HepG2 (cell line): ENCODE measurements around the gene CAMK2D. TPM values are rescaled to one million over a fixed set of nuclear protein-coding genes. Genes with fewer than 3 reads are reported as not detected.
A peak's percentile ranks its signal among the peaks of the same experiment; 100 is the strongest.

Experiments
- ATAC-seq: fragments of 200-7000 bp; cut with Tn5 transposase; 3 replicates; pipeline ENCODE4 v1.9.1; 2020; ENCODE audit warnings: mild to moderate bottlenecking, moderate library complexity
- BruUV-seq: library from RNA; stranded (reverse); fragments of 400-500 nt; replicated peaks from 2 replicates; lab custom pipeline; 2021; lab: Mats Ljungman, UMichigan
- CTCF ChIA-PET: fragments of 300-600 bp; formaldehyde crosslinking; extraction: SDS; loops from one replicate; lab custom pipeline; 2021; ENCODE audit warnings: low total read pairs, inconsistent platforms, low intra/inter-chr PET ratio; lab: Yijun Ruan, JAX
- POLR2A ChIA-PET: fragments of 350-600 bp; sonication (Branson Sonifier 250); formaldehyde crosslinking; loops from one replicate; lab custom pipeline; 2020; ENCODE audit warnings: antibody characterized with exemption, inconsistent platforms; lab: Yijun Ruan, JAX
- DNase-seq: peaks from one replicate; pipeline ENCODE4 v3.0.0-alpha.2; 2015; ENCODE audit warnings: low spot score
- FAIRE-seq: peaks from 3 replicates; lab custom pipeline; 2011; peaks lifted over from hg19 to GRCh38; lab: Jason Lieb, UNC
- H2AFZ ChIP-seq: one replicate; pipeline ENCODE4 v1.6.1; 2011; ENCODE audit warnings: low read length, inconsistent platforms
- H3K27ac ChIP-seq: fragments of 300-600 bp; 3 replicates; pipeline ENCODE4 v1.8.0; 2011; ENCODE audit warnings: mixed run types, mild to moderate bottlenecking, mixed read lengths, low read length, inconsistent platforms; ENCODE audit not compliant: insufficient read depth; ENCODE audit errors: extremely low read length
- H3K27me3 ChIP-seq, 2 experiments: fragments of 200-600 bp in 1 of 2; 2 replicates in 1 of 2; 3 replicates in 1 of 2; pipeline versions ENCODE4 v1.6.0 to v1.8.0; 2011; ENCODE audit warnings: low read length in 2 of 2, mild to moderate bottlenecking in 2 of 2, moderate library complexity in 2 of 2, inconsistent platforms in 1 of 2; ENCODE audit not compliant: insufficient read depth in 2 of 2, control insufficient read depth in 1 of 2
- H3K36me3 ChIP-seq, 2 experiments: fragments of 200-600 bp in 1 of 2; replicated peaks in 1 of 2; 2 replicates in 1 of 2; 3 replicates in 1 of 2; pipeline versions ENCODE4 v1.5.1 to v1.8.0; 2011; ENCODE audit warnings: low read length in 2 of 2, inconsistent platforms in 1 of 2; ENCODE audit not compliant: insufficient read depth in 2 of 2, control insufficient read depth in 1 of 2
- H3K4me1 ChIP-seq: 2 replicates; pipeline ENCODE4 v1.5.1; 2012; ENCODE audit warnings: low read length, inconsistent platforms; ENCODE audit not compliant: insufficient read depth
- H3K4me2 ChIP-seq: 2 replicates; pipeline ENCODE4 v1.6.0; 2011; ENCODE audit warnings: low read depth, low read length, inconsistent platforms
- H3K4me3 ChIP-seq, 3 experiments: fragments of 200-600 bp in 1 of 3; sonication (generic), shearing (Covaris generic) in 1 of 3; replicated peaks in 1 of 3; 2 replicates each; pipeline ENCODE4 v1.5.1; 2011 to 2016; ENCODE audit warnings: low read length in 3 of 3, inconsistent platforms in 2 of 3, low read depth in 2 of 3, mild to moderate bottlenecking in 2 of 3, control low read depth in 1 of 3, mixed read lengths in 1 of 3; ENCODE audit not compliant: insufficient read depth in 1 of 3
- H3K79me2 ChIP-seq: one replicate; pipeline ENCODE4 v1.6.1; 2011; ENCODE audit warnings: low read length, inconsistent platforms; ENCODE audit not compliant: insufficient read depth
- H3K9ac ChIP-seq: 2 replicates; pipeline ENCODE4 v1.6.0; 2011; ENCODE audit warnings: mild to moderate bottlenecking, low read depth, low read length, inconsistent platforms; ENCODE audit not compliant: insufficient read depth
- H3K9me3 ChIP-seq: 2 replicates; pipeline ENCODE4 v1.5.1; 2012; ENCODE audit warnings: mild to moderate bottlenecking, low read length
- H4K20me1 ChIP-seq: 2 replicates; pipeline ENCODE4 v1.6.0; 2011; ENCODE audit warnings: inconsistent platforms, mild to moderate bottlenecking, low read length, moderate library complexity; ENCODE audit not compliant: insufficient read depth
- ARNT2 ChIP-seq: sonication (generic); formaldehyde crosslinking; IDR thresholded peaks from 2 replicates; pipeline ENCODE4 v1.8.0; 2022; ENCODE audit warnings: mild to moderate bottlenecking, low read depth, missing genetic modification reagents, moderate library complexity
- BCL6 ChIP-seq: IDR thresholded peaks from 2 replicates; pipeline ENCODE4 v1.6.1; 2016; ENCODE audit warnings: missing genetic modification reagents, missing compliant biosample characterization
- EHMT2 ChIP-seq: fragments of 200-600 bp; sonication (generic); IDR thresholded peaks from 2 replicates; pipeline ENCODE4 v1.7.0; 2017; ENCODE audit warnings: antibody characterized with exemption, low read depth, low read length, borderline replicate concordance
- FOSL2 ChIP-seq: sonication (generic); formaldehyde crosslinking; IDR thresholded peaks from 2 replicates; pipeline ENCODE4 v1.4.0; 2020; ENCODE audit warnings: missing genetic modification reagents
- FOXK2 ChIP-seq: fragments of 450-650 bp; IDR thresholded peaks from 2 replicates; pipeline ENCODE4 v1.6.1; 2016
- HNF4A ChIP-seq: sonication (generic); formaldehyde crosslinking; IDR thresholded peaks from 2 replicates; pipeline ENCODE4 v1.4.0; 2020; ENCODE audit warnings: missing genetic modification reagents
- HOMEZ ChIP-seq: IDR thresholded peaks from 2 replicates; pipeline ENCODE4 v1.6.1; 2016; ENCODE audit warnings: low read depth
- ISL2 ChIP-seq: sonication (generic); formaldehyde crosslinking; IDR thresholded peaks from 2 replicates; pipeline ENCODE4 v1.5.0; 2020; ENCODE audit warnings: missing genetic modification reagents
- SALL1 ChIP-seq: sonication (generic); formaldehyde crosslinking; IDR thresholded peaks from 2 replicates; pipeline ENCODE4 v1.8.0; 2022; ENCODE audit warnings: mild to moderate bottlenecking, missing genetic modification reagents
- SOX13 ChIP-seq, 3 experiments: fragments of 450-650 bp in 1 of 3; sonication (generic) in 1 of 3; formaldehyde crosslinking in 1 of 3; IDR thresholded peaks in 2 of 3; conservative IDR thresholded peaks in 1 of 3; 2 replicates each; pipeline versions ENCODE4 v1.5.0 to v1.6.1; 2016 to 2020; ENCODE audit warnings: antibody characterized with exemption in 1 of 3, mild to moderate bottlenecking in 1 of 3, missing compliant biosample characterization in 1 of 3, missing genetic modification reagents in 1 of 3, moderate library complexity in 1 of 3
- TFAP4 ChIP-seq: sonication (generic); IDR thresholded peaks from 2 replicates; pipeline ENCODE4 v1.6.1; 2016; ENCODE audit warnings: low read depth, borderline replicate concordance
- ZFY ChIP-seq: sonication (generic); formaldehyde crosslinking; IDR thresholded peaks from 2 replicates; pipeline ENCODE4 v1.4.0; 2020; ENCODE audit warnings: missing genetic modification reagents
- ZMYM3 ChIP-seq: sonication (generic); formaldehyde crosslinking; IDR thresholded peaks from 2 replicates; pipeline ENCODE4 v1.5.1; 2020; ENCODE audit warnings: mild to moderate bottlenecking, missing genetic modification reagents
- ZNF276 ChIP-seq: sonication (generic); formaldehyde crosslinking; IDR thresholded peaks from 2 replicates; pipeline ENCODE4 v1.4.0; 2020; ENCODE audit warnings: mild to moderate bottlenecking, low read depth, missing genetic modification reagents
- ZNF350 ChIP-seq: sonication (generic); formaldehyde crosslinking; IDR thresholded peaks from 2 replicates; pipeline ENCODE4 v1.4.0; 2020; ENCODE audit warnings: mild to moderate bottlenecking, low read depth, missing genetic modification reagents, borderline replicate concordance
- ZNF775 ChIP-seq: sonication (generic); formaldehyde crosslinking; IDR thresholded peaks from 2 replicates; pipeline ENCODE4 v1.4.0; 2020; ENCODE audit warnings: missing genetic modification reagents, mild to moderate bottlenecking, moderate library complexity, borderline replicate concordance
- ZNF784 ChIP-seq: sonication (generic); formaldehyde crosslinking; IDR thresholded peaks from 2 replicates; pipeline ENCODE4 v1.5.1; 2020; ENCODE audit warnings: missing genetic modification reagents, mild to moderate bottlenecking, borderline replicate concordance
- WGBS: methylation state at CpG from one replicate; pipeline ENCODE4 v1.1.6; 2017; ENCODE audit warnings: low lambda C conversion rate; 5-methylcytosine and 5-hydroxymethylcytosine counted together
- in situ Hi-C: cut with HindIII; loops from 2 replicates; pipeline ENCODE4 v1.10.0; 2017; ENCODE audit warnings: low pct_unique_long_range_greater_than_20kb; ENCODE audit not compliant: extremely low pct_ligation_motif_present
- intact Hi-C: fragments of 100-400 bp; cut with micrococcal nuclease; formaldehyde crosslinking; loops from one replicate; pipeline ENCODE4 v1.10.0; 2022; ENCODE audit not compliant: unreplicated experiment
- polyA plus RNA-seq, 8 experiments: library from polyadenylated mRNA; depleted of rRNA in 3 of 8; stranded (reverse) in 7 of 8; unstranded in 1 of 8; fragments of >200 nt; fragmentation: Illumina TruSeq in 4 of 8; extraction: Trizol in 4 of 8; gene quantifications; 2 replicates each; pipeline versions ENCODE4 v1.2.1 to v1.2.3, GENCODE V29; 2011 to 2016; ENCODE audit warnings: low read depth in 4 of 8, missing spikeins in 1 of 8, mixed read lengths in 1 of 8; ENCODE audit not compliant: insufficient read depth in 1 of 8
- total RNA-seq, 5 experiments: library from RNA; depleted of rRNA; stranded (reverse); fragments of >200 nt; fragmentation: Illumina TruSeq; extraction: Trizol; gene quantifications; 2 replicates each; pipeline ENCODE4 v1.2.3, GENCODE V29; 2016; ENCODE audit warnings: low read depth in 1 of 5

The CAMK2D gene
- total and polyA plus RNA-seq, 2 of the 13 experiments (the other 11 are each of a cell fraction or from before 2014, with no cell fraction given) = 18.0 to 65.4 TPM

- Histone ChIP-seq H4K20me1 (no peaks in the 10 kb centered on the region), H3K79me2 (peaks cover 9% of the 10 kb centered on the region), H3K4me2 (peak overlapping the region; percentile 49), H2AFZ (no peak overlapping the region), H3K9me3 (no peaks in the 10 kb centered on the region), H3K4me1 (peaks cover 63% of the 10 kb centered on the region), H3K36me3 (no peaks in the 10 kb centered on the region; a peak in 1 of 5 replicates), H3K4me3 (no peak overlapping the region; a peak in 1 of 6 replicates), H3K27me3 (no peaks in the 10 kb centered on the region), H3K27ac (peak overlapping the region; percentile 69), H3K9ac (no peak overlapping the region)
- peak; percentile 81 for DNase-seq
- peak; percentile 82 for FAIRE-seq
- WGBS = 50% methylated on average over 5 of the region's 5 CpGs
- intact Hi-C loops = no loop called here
- in situ Hi-C loops = no loop called here
- ChIA-PET CTCF (no interaction called here), POLR2A (interaction anchor here (1.1 kb wide), 1 partner anchor 115 kb away, joined by 3 read pairs; no protein-coding TSS in a partner anchor)
- BruUV-seq = no TSS peak
- peak; percentile 90 for ATAC-seq
- TF ChIP-seq FOXK2 (no peak), FOSL2 (CRISPR knock-in tag) (peak; percentile 90), ISL2 (0 out of 2 replicates have a peak, but pooled peaks have one; percentile 45), HOMEZ (CRISPR knock-in tag) (peak; percentile 26; the same call in 1 of the 2 replicates), TFAP4 (0 out of 2 replicates have a peak, but pooled peaks have one; percentile 5), HNF4A (CRISPR knock-in tag) (peak; percentile 31; the same call in 1 of the 2 replicates), ZNF784 (CRISPR knock-in tag) (no peak), ZFY (CRISPR knock-in tag) (0 out of 2 replicates have a peak, but pooled peaks have one; percentile 2), ARNT2 (CRISPR knock-in tag) (0 out of 2 replicates have a peak, but pooled peaks have one; percentile 30), SOX13 (IDR thresholded peaks at IDR 0.05) (no peak), SOX13 (CRISPR knock-in tag; conservative IDR thresholded peaks at IDR 0.05 in 1 of 2, IDR thresholded peaks at IDR 0.05 in 1 of 2) (peak in 1 of 2 experiments; percentile 79; a peak in 2 of 4 replicates), EHMT2 (no peak), ZMYM3 (CRISPR knock-in tag) (no peak), ZNF276 (CRISPR knock-in tag) (no peak), SALL1 (CRISPR knock-in tag) (peak; percentile 30; the same call in 1 of the 2 replicates), ZNF350 (no peak), ZNF775 (no peak), BCL6 (0 out of 2 replicates have a peak, but pooled peaks have one; percentile 33)
Measured at GRCh38 chr4:113645771-113646441, 115.6 kb downstream of the CAMK2D start.
